Vagina (tissue), 2 donors: ENCODE data around the gene CBX5. TPM values are rescaled to one million over a fixed set of nuclear protein-coding genes. Genes with fewer than 3 reads are reported as not detected.

Experiments used
- DNase-seq, 2 donors: peaks; one replicate each; pipeline ENCODE4 v3.0.0-alpha.2; 2017; ENCODE audit errors: extremely low spot score in 2 of 2
- H3K27ac ChIP-seq: fragments of 200-600 bp; sonication (generic); one replicate; pipeline ENCODE4 v1.5.1; 2019
- H3K27me3 ChIP-seq: fragments of 200-600 bp; sonication (generic); one replicate; pipeline ENCODE4 v1.5.1; 2019
- H3K36me3 ChIP-seq, 2 donors: fragments of 200-600 bp; sonication (generic); one replicate each; pipeline ENCODE4 v1.5.1; 2017 to 2019
- H3K4me1 ChIP-seq: fragments of 200-600 bp; sonication (generic); one replicate; pipeline ENCODE4 v1.5.1; 2019
- H3K4me3 ChIP-seq, 2 donors: fragments of 200-600 bp; sonication (generic); 1 replicate in 1 of 2; 2 replicates in 1 of 2; pipeline ENCODE4 v1.5.1; 2016 to 2019
- H3K9me3 ChIP-seq: fragments of 200-600 bp; sonication (generic); one replicate; pipeline ENCODE4 v1.5.1; 2019
- CTCF ChIP-seq, 3 experiments: fragments of 450-650 bp in 2 of 3; fragments of 200-600 bp in 1 of 3; sonication (generic) in 1 of 3; IDR thresholded peaks; one replicate each; pipeline ENCODE4 v1.5.1; 2017 to 2019; ENCODE audit warnings: antibody characterized with exemption in 3 of 3, mild to moderate bottlenecking in 2 of 3, moderate library complexity in 2 of 3
- POLR2A ChIP-seq, 2 donors: fragments of 450-650 bp; IDR thresholded peaks; one replicate each; pipeline ENCODE4 v1.6.1; 2017; ENCODE audit warnings: antibody characterized with exemption in 2 of 2, mild to moderate bottlenecking in 2 of 2, moderate library complexity in 2 of 2
- POLR2AphosphoS5 ChIP-seq, 2 donors: sonication (generic); formaldehyde crosslinking; IDR thresholded peaks; one replicate each; pipeline ENCODE4 v1.9.0; 2017; ENCODE audit warnings: antibody characterized with exemption in 2 of 2, mild to moderate bottlenecking in 2 of 2, low read depth in 1 of 2; ENCODE audit not compliant: insufficient read depth in 1 of 2
- intact Hi-C: fragments of 100-400 bp; cut with DNase I; formaldehyde crosslinking; loops from one replicate; pipeline ENCODE4 v1.15.1; 2023
- total RNA-seq: library from RNA; depleted of rRNA; stranded (reverse); fragments of >200 nt; gene quantifications from one replicate; pipeline ENCODE4 v1.2.3, GENCODE V29; 2016

The CBX5 gene
- total RNA-seq, 1 donor from 2014 or later = 21.6 TPM

- Histone ChIP-seq H3K4me3 (no peak overlapping the region), H3K9me3 (no peaks in the 10 kb centered on the region), H3K4me1 (peaks cover under 1% of the 10 kb centered on the region), H3K27me3 (no peaks in the 10 kb centered on the region), H3K27ac (no peak overlapping the region), H3K36me3 (peaks cover 0 to 18% of the 10 kb centered on the region in 2 donors)
- intact Hi-C loops = loop anchor here (10.0 kb wide), 1 partner anchor 112 kb away; the partner anchor contains the start of gene GPR84
- TF ChIP-seq POLR2A (IDR thresholded peaks at IDR 0.05) (no peak), CTCF (IDR thresholded peaks at IDR 0.05) (no peak), POLR2AphosphoS5 (IDR thresholded peaks at IDR 0.05; ENCODE audit: insufficient read depth in 1 of 2, low read depth in 1 of 2) (no peak)
- DNase-seq = no peak
Measured at GRCh38 chr12:54253240-54253639, 26.7 kb downstream of the CBX5 start.

GRCh38 chr12:54251667-54252284 is 28.1 kb downstream of the CBX5 start:
- Histone ChIP-seq H3K27ac (no peak overlapping the region), H3K4me3 (no peak overlapping the region), H3K9me3 (no peaks in the 10 kb centered on the region), H3K27me3 (no peaks in the 10 kb centered on the region), H3K36me3 (peaks cover 0 to 18% of the 10 kb centered on the region in 2 donors), H3K4me1 (no peaks in the 10 kb centered on the region)
- intact Hi-C loops = loop anchor here (10.0 kb wide), 1 partner anchor 113 kb away; the partner anchor contains the start of gene GPR84
- TF ChIP-seq CTCF (IDR thresholded peaks at IDR 0.05) (peak; percentile 28 to 50 (median 48)), POLR2AphosphoS5 (IDR thresholded peaks at IDR 0.05; ENCODE audit: insufficient read depth in 1 of 2, low read depth in 1 of 2) (no peak), POLR2A (IDR thresholded peaks at IDR 0.05) (no peak)
- no peak for DNase-seq

- Histone ChIP-seq H3K27ac (no peak overlapping the region), H3K36me3 (peaks cover 0 to 20% of the 10 kb centered on the region in 2 donors)
- intact Hi-C loops = no loop called here
Measured at GRCh38 chr12:54249489-54249888, 30.4 kb downstream of the CBX5 start.

DNA sequence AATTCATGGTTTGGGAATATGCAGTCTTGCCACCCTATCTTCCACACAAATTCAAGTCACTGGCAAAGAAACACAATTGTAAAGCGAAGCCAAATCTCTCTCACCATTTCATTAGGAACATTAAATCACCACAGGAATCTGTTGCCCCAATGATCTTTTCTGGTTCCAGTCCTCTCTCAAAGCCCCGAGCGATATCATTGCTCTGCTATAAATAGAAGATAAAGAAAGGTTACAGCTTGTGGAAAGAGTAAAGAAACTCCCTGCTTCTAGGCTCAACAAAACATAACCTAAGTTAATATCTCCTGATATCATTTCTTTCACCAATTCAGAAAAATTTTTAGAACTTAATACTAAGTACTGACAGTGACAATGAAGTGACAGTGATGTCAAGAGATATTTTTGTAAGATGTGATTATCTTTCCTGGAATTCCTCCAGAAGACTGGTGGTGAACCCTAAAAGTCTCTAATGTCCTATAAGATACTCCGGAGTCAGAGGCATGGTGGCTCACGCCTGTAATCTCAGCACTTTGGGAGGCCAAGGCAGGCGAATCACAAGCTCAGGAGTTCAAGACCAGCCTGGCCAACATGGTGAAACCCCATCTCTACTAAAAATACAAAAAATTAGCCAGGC is 33.8 kb downstream of the CBX5 start:
- DNase-seq = no peak
- H3K4me1 ChIP-seq = no peaks in the 10 kb centered on the region
- intact Hi-C loops = no loop called here
- H3K4me3 ChIP-seq = no peak overlapping the region
- no peaks in the 10 kb centered on the region for H3K9me3 ChIP-seq
- H3K27me3 ChIP-seq = no peaks in the 10 kb centered on the region
- TF ChIP-seq POLR2A (IDR thresholded peaks at IDR 0.05) = no peak
- no peak overlapping the region for H3K27ac ChIP-seq
- peaks cover 0 to 28% of the 10 kb centered on the region in 2 donors for H3K36me3 ChIP-seq

More at GRCh38 chr12:54249489-54249888, 30.4 kb downstream of the CBX5 start:
- H3K4me1 ChIP-seq = no peaks in the 10 kb centered on the region
- H3K27me3 ChIP-seq = no peaks in the 10 kb centered on the region
- no peak overlapping the region for H3K4me3 ChIP-seq
- H3K9me3 ChIP-seq = no peaks in the 10 kb centered on the region
- no peak for DNase-seq
- TF ChIP-seq CTCF (IDR thresholded peaks at IDR 0.05) = no peak
- TF ChIP-seq POLR2A (IDR thresholded peaks at IDR 0.05) = no peak
- no peak for TF ChIP-seq POLR2AphosphoS5 (IDR thresholded peaks at IDR 0.05; ENCODE audit: insufficient read depth in 1 of 2, low read depth in 1 of 2)

DNA sequence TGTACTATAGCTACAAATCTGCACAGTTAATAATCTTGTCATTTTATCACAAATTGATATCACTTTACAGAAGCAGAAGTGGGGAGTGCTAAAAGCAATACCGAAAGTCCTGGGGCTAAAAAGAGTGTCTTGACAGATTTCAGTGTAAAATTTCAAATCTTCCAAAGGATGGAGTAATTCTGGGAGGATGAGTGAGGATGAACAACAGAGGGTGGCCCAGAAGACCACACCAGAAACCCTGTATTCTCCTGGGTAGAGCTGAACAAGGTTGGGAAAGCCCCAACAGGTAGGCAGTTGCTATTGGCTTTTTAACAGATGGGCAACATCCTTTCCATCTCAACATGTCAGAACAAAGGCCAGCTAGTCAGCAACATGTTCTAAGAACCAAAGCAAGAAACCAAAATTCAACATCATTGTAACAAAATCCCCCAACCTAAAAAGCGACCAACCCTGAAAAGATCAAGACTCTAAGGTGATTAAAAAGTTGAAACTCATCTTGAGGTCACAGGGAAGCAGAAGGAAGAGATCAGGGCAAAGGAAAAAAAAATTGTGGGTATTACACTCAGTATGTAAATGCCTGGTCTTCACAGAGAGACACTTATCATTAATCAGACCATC is 38.8 kb downstream of the CBX5 start:
- Histone ChIP-seq H3K27me3 (no peaks in the 10 kb centered on the region), H3K36me3 (peaks cover 0 to 24% of the 10 kb centered on the region in 2 donors), H3K27ac (no peak overlapping the region), H3K4me3 (no peak overlapping the region), H3K9me3 (no peaks in the 10 kb centered on the region), H3K4me1 (no peaks in the 10 kb centered on the region)
- TF ChIP-seq CTCF (IDR thresholded peaks at IDR 0.05) (no peak), POLR2A (IDR thresholded peaks at IDR 0.05) (no peak), POLR2AphosphoS5 (IDR thresholded peaks at IDR 0.05; ENCODE audit: insufficient read depth in 1 of 2, low read depth in 1 of 2) (no peak)
- DNase-seq = no peak
- intact Hi-C loops = no loop called here
